Naive thymus-derived CD8-positive, alpha-beta T cell (primary cell): ENCODE results near the gene URGCP. TPM values are rescaled to one million over a fixed set of nuclear protein-coding genes. Genes with fewer than 3 reads are reported as not detected.
A peak's percentile ranks its signal among the peaks of the same experiment; 100 is the strongest.

Experiments
- ATAC-seq, 2 donors: fragments of 150-1000 bp; cut with Tn5 transposase in 1 of 2; sonication (Bioruptor Pico), chemical (Tn5 transposase) in 1 of 2; 1 replicate in 1 of 2; 2 replicates in 1 of 2; pipeline ENCODE4 v1.10.0; 2021; ENCODE audit warnings: mild to moderate bottlenecking in 2 of 2, moderate library complexity in 2 of 2
- POLR2A ChIA-PET: fragments of 350-600 bp; sonication (Branson Sonifier 250); formaldehyde crosslinking; loops from one replicate; lab custom pipeline; 2021; ENCODE audit warnings: antibody characterized with exemption; lab: Charles Lee
- DNase-seq, 10 donors: peaks; one replicate each; pipeline versions ENCODE4 v3.0.0 to v3.0.0-alpha.2; 2020 to 2022
- H3K27ac Mint-ChIP-seq, 10 donors: one replicate each; pipeline ENCODE4 v1.8.0; 2020 to 2022; ENCODE audit warnings: mild to moderate bottlenecking in 10 of 10, mixed read lengths in 10 of 10, moderate library complexity in 4 of 10, inconsistent platforms in 1 of 10
- H3K27me3 Mint-ChIP-seq, 5 donors: one replicate each; pipeline ENCODE4 v1.8.0; 2021 to 2022; ENCODE audit warnings: mixed read lengths in 5 of 5
- H3K36me3 Mint-ChIP-seq, 3 donors: one replicate each; pipeline ENCODE4 v1.8.0; 2020 to 2022; ENCODE audit warnings: mixed read lengths in 3 of 3, mild to moderate bottlenecking in 2 of 3, inconsistent platforms in 1 of 3
- H3K4me1 Mint-ChIP-seq, 4 donors: one replicate each; pipeline ENCODE4 v1.8.0; 2021 to 2022; ENCODE audit warnings: mixed read lengths in 4 of 4
- H3K4me3 Mint-ChIP-seq, 10 donors: one replicate each; pipeline ENCODE4 v1.8.0; 2020 to 2022; ENCODE audit warnings: mild to moderate bottlenecking in 10 of 10, mixed read lengths in 10 of 10, moderate library complexity in 6 of 10, inconsistent platforms in 1 of 10
- H3K9me3 Mint-ChIP-seq, 9 donors: one replicate each; pipeline ENCODE4 v1.8.0; 2020 to 2022; ENCODE audit warnings: mixed read lengths in 9 of 9, mild to moderate bottlenecking in 3 of 9, inconsistent platforms in 1 of 9, moderate library complexity in 1 of 9
- polyA plus RNA-seq, 3 donors: library from polyadenylated mRNA; unstranded; fragments of 300-500 nt; fragmentation: Illumina TruSeq; gene quantifications; one replicate each; pipeline ENCODE4 v1.2.3, GENCODE V29; 2021
- total RNA-seq, 8 experiments: library from RNA in 2 of 8; stranded (reverse) in 2 of 8; gene quantifications; one replicate each; pipeline ENCODE4 v1.2.3 and lab custom pipeline; 2021 to 2026

The URGCP gene, protein sequence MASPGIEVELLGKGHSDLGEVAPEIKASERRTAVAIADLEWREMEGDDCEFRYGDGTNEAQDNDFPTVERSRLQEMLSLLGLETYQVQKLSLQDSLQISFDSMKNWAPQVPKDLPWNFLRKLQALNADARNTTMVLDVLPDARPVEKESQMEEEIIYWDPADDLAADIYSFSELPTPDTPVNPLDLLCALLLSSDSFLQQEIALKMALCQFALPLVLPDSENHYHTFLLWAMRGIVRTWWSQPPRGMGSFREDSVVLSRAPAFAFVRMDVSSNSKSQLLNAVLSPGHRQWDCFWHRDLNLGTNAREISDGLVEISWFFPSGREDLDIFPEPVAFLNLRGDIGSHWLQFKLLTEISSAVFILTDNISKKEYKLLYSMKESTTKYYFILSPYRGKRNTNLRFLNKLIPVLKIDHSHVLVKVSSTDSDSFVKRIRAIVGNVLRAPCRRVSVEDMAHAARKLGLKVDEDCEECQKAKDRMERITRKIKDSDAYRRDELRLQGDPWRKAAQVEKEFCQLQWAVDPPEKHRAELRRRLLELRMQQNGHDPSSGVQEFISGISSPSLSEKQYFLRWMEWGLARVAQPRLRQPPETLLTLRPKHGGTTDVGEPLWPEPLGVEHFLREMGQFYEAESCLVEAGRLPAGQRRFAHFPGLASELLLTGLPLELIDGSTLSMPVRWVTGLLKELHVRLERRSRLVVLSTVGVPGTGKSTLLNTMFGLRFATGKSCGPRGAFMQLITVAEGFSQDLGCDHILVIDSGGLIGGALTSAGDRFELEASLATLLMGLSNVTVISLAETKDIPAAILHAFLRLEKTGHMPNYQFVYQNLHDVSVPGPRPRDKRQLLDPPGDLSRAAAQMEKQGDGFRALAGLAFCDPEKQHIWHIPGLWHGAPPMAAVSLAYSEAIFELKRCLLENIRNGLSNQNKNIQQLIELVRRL
- total RNA-seq (10 to 100 TPM; 27.9 to 34.0 TPM), polyA plus RNA-seq (10 to 100 TPM; 20.1 to 34.2 (median 21.8) TPM), total RNA-seq (lab: John Stamatoyannopoulos, UW) (29.5 to 64.6 (median 52.8) reads per million in 6 experiments)

DNA sequence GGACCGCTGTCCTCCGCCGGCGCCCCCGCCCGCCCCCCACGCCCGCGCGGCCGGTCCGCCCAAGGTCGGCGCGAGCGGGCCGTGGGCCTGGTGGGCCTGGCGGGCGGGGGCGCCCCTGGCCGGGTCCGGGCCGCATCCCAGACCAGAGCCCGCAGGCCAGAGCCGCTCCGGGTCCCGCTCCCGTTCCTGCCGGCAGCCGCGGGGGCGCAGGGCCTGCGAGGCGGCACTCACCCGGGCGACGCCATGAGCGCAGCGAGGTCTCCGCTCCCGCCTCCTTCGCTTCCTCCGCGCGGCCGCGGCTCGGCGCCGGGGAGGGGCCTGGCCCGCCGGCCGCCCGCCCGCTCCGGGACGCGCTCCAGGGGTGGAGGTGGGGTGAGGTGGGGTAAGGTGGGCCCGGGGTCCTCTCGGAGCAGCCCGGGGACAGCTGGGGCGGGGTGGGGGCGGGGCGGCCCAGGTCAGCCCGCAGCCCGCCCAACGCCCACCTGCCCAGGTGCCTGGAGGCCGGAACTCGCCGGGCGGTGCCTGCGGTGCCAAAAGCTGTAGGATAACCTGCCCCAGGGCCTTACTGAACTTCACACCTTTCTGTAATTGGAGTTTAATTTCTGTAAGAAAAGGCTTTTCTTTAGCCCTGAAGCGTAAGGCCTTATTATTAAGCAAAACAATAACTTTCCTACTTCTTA is at the start of gene URGCP:
URGCP (minus strand) TSS at position 266 of the 680 bp plus-strand sequence; CDS start at position 245, 21 bp downstream.
- no peaks in the 10 kb centered on the region for H3K27me3 Mint-ChIP-seq
- peak within 1 kb of the TSS; percentile 88 to 97 (median 96) for H3K27ac Mint-ChIP-seq
- H3K36me3 Mint-ChIP-seq: peaks cover 0 to 5% (median 0%) of the 10 kb centered on the region in 3 donors
- no peaks in the 10 kb centered on the region for H3K9me3 Mint-ChIP-seq
- ATAC-seq (peak; percentile 91 to 92), DNase-seq (peak; percentile 35 to 75 (median 52))
- H3K4me1 Mint-ChIP-seq: peaks cover 19 to 49% (median 40%) of the 10 kb centered on the region in 4 donors
- peak within 1 kb of the TSS; percentile 85 to 97 (median 95) for H3K4me3 Mint-ChIP-seq
- POLR2A ChIA-PET: interaction anchor here (0.6 to 2.0 kb wide), 5 partner anchors 13 to 175 kb away, joined by 3 to 10 read pairs (median 4); partner anchors contain the start of gene UBE2D4

DNA sequence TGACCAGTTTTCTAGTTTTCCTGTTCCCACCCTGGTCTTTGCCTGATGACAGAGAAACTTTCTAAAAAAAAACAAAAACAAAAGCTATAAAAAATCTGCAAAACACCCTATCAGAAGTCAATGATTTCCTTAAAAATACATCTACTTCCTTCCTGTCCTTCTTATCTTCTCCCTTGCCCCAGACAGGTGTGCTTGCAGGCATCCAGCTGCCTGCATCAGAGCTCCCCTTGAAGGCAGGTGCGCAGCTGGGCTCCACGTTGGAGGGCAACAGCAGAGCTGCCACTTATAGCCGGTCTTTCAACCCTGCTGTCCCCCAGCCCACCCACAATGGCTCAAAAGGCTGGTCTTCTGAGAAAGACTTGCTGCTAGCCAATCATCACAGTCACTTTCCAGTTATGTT is 49.6 kb upstream of the URGCP start:
- POLR2A ChIA-PET: interaction anchor here (0.6 kb wide), 1 partner anchor 29 kb away, joined by 3 read pairs; no protein-coding TSS in a partner anchor
- DNase-seq: no peak

DNA sequence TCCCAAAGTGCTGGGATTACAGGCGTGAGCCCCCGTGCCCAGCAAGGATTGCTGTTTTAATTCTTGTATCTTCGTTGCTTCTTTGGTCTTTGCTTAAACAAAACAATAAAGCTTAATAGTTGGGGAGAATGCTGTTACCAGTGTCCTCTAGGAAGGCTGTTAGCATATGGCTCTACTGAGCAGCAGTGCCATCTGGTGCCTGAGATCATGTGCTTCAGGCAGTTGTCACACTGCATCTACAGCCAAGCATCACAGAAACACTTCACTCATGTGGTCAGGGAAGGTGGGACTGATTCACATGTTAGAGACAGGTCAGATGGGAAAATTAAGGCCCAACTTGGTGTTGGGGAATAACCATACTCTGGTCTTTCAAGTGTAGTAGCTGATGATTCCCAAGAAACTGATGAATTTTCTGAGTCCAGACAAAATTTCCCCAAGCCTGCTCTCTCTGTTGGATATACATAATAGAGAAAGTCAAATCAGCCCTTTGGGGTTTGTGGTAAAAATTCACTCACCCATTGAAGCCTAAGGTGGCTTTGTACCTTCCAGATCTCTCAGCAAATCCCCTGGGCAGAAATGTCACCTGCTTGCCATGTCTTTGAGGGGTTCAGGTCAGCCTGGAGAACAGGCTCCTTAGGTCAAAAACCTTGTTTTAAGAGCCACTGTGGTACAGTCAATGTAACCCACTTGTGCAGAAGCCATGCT is 48.3 kb upstream of the URGCP start:
- Mint-ChIP-seq H3K4me1 (peaks cover 8 to 13% (median 10%) of the 10 kb centered on the region in 4 donors), H3K4me3 (no peak overlapping the region), H3K9me3 (no peaks in the 10 kb centered on the region), H3K27me3 (no peaks in the 10 kb centered on the region), H3K36me3 (peaks cover 0 to 33% (median 7%) of the 10 kb centered on the region in 3 donors), H3K27ac (peak overlapping the region in 3 of 10 donors; percentile 7 to 57 (median 14))
- DNase-seq (no peak), ATAC-seq (peak; percentile 47 to 53)
- POLR2A ChIA-PET: no interaction called here

More for the DNA sequence above, 49.6 kb upstream of the URGCP start:
- no peak for ATAC-seq
- Mint-ChIP-seq H3K4me3 (peak overlapping the region in 1 of 10 donors; percentile 2), H3K4me1 (peaks cover 8 to 15% (median 10%) of the 10 kb centered on the region in 4 donors), H3K27me3 (no peaks in the 10 kb centered on the region), H3K27ac (peak overlapping the region in 9 of 10 donors; percentile 20 to 93 (median 48)), H3K36me3 (peaks cover 0 to 27% (median 16%) of the 10 kb centered on the region in 3 donors), H3K9me3 (no peaks in the 10 kb centered on the region)

DNA sequence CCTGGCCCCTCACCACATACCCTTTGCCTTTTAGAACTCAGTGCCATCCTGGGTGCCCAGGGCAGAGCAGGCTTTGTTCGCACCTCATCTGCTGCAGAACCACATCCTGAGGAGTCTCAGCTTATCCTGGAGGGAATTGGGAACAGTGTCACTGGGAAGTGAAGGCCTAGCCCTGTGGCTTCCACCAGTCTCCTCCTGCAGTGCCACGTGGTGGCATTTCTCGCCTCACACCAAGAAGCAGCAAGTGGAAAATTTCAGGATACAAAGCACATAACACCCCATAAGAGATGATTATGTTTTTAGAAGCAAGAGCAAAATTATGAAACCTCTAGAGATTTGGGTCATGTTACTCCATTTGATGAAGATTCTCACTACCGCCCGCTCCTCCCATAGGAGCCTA is 46.7 kb upstream of the URGCP start:
- no peak for ATAC-seq
- DNase-seq: no peak
- peak overlapping the region in 4 of 10 donors; percentile 17 to 69 (median 66) for H3K27ac Mint-ChIP-seq
- H3K36me3 Mint-ChIP-seq: peaks cover 0 to 39% (median 3%) of the 10 kb centered on the region in 3 donors
- H3K9me3 Mint-ChIP-seq: no peaks in the 10 kb centered on the region
- H3K27me3 Mint-ChIP-seq: no peaks in the 10 kb centered on the region
- peaks cover 8 to 13% (median 10%) of the 10 kb centered on the region in 4 donors for H3K4me1 Mint-ChIP-seq
- H3K4me3 Mint-ChIP-seq: no peak overlapping the region
- POLR2A ChIA-PET: no interaction called here

DNA sequence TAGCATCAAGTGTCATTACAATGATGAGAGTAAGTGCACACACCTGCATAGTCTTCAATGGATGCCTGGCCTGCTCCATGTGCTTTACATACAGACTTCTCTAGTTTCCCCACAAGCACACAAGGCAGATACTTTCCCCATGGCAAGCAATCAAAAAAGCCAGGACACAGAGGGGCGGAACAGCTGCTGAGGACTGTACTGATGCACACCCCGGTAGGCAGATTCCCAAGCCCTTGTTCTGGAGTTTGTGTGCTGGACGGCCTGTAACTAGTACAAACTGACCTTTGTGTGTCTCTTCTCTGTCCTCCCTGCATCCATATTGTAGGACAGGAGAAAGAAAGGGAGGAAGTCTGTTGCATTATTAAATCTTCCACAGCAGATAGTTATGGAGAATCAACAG is 45.6 kb upstream of the URGCP start:
- Mint-ChIP-seq H3K27me3 (no peaks in the 10 kb centered on the region), H3K36me3 (peaks cover 0 to 45% (median 13%) of the 10 kb centered on the region in 3 donors), H3K4me3 (no peak overlapping the region), H3K4me1 (peaks cover 8 to 13% (median 10%) of the 10 kb centered on the region in 4 donors), H3K9me3 (no peaks in the 10 kb centered on the region), H3K27ac (peak overlapping the region in 1 of 10 donors; percentile 47)
- no peak for ATAC-seq
- POLR2A ChIA-PET: no interaction called here
- DNase-seq: no peak

DNA sequence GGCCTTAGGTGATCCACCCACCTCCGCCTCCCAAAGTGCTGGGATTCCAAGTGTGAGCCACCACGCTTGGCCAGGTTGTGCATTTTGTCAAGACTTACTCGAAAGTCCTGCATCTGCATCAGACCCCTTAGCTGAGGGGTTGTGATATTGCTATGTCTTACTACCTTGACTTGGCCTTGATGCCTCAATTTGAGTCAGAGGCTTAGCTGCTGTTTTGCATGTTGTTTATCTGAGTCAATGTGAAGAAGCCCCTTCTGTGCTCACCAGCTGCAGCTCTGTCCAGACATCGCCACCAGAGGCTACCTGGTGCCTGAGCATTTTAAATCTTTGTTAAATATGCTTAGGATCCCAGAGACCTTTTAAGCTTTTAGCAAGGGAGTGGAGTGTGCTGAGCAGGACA is 37.9 kb upstream of the URGCP start:
- no peak for DNase-seq
- ATAC-seq: no peak
- H3K36me3 Mint-ChIP-seq: peaks cover 0 to 28% (median 19%) of the 10 kb centered on the region in 3 donors
- H3K4me1 Mint-ChIP-seq: peaks cover 0 to 2% (median 0%) of the 10 kb centered on the region in 4 donors
- H3K27ac Mint-ChIP-seq: no peak overlapping the region
- no peak overlapping the region for H3K4me3 Mint-ChIP-seq
- POLR2A ChIA-PET: interaction anchor here (0.9 kb wide), 1 partner anchor 78 kb away, joined by 3 read pairs; no protein-coding TSS in a partner anchor
- no peaks in the 10 kb centered on the region for H3K27me3 Mint-ChIP-seq
- H3K9me3 Mint-ChIP-seq: no peaks in the 10 kb centered on the region

DNA sequence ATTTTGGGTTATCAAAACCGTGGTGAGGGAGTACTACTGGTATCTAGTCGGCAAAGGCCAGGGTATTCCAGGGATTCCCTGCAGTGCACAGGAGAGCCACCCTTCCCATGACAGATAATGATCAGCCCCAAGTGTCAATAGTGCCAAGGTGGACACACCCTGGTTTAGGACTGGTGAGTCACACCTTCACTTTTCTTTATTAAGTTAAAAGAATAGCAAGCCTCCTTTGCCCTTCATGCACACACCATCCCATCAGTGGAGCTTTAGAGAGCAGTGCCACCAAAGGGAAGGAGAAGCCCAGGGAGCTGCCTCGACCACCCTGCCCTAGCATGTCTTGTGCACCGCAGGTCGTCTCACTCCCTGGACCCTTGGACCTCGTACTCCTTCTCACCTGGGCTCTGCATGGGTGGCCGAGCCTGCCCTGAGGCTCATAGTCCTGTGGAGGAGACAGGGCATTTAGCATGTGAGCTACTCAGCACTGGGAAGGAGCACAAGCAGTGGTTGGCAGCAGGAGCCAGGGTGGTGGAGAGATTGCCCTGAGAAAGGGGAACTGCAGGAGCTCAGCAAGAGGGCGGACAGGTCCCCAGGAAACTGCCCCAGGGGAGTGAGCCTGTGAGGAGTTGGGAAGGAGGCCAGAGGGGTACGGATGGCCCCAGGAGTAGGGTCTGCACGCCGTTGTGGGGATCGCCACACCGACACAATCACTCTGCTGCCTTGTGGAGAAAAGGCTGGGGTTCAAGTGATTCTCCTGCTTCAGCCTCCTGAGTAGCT is 37.2 kb upstream of the URGCP start:
- no peak for DNase-seq
- POLR2A ChIA-PET: no interaction called here
- peak overlapping the region in 1 of 10 donors; percentile 53 for H3K27ac Mint-ChIP-seq

DNA sequence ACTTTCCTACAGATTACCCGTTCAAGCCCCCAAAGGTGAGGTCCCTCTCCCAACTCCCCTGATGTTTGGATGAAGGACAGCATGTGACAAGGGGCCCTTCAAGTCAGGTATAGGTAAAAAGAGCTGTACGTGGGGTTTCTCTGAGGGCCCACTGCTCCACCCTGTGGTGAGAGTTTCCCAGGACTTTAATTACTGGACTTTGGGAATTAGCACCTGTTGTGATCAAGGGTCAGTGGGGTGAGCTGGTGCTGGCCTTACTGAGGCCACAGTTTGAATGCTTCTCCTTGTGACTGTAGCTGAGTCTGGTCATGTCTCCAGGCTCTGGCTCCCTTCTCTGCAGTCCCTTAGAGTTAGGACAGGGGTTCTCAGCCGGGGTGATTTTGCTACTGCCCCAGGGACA is 36.6 kb upstream of the URGCP start:
- no peak for ATAC-seq
- DNase-seq: no peak
- Mint-ChIP-seq H3K9me3 (no peaks in the 10 kb centered on the region), H3K4me3 (no peak overlapping the region), H3K36me3 (peaks cover 0 to 21% (median 17%) of the 10 kb centered on the region in 3 donors), H3K4me1 (peaks cover 0 to 2% (median 0%) of the 10 kb centered on the region in 4 donors), H3K27ac (peak overlapping the region in 1 of 10 donors; percentile 79), H3K27me3 (no peaks in the 10 kb centered on the region)
- POLR2A ChIA-PET: no interaction called here

More for the DNA sequence above, 37.2 kb upstream of the URGCP start:
- no peak overlapping the region for H3K4me3 Mint-ChIP-seq
- peaks cover 0 to 24% (median 19%) of the 10 kb centered on the region in 3 donors for H3K36me3 Mint-ChIP-seq
- peaks cover 0 to 2% (median 0%) of the 10 kb centered on the region in 4 donors for H3K4me1 Mint-ChIP-seq
- no peaks in the 10 kb centered on the region for H3K9me3 Mint-ChIP-seq
- no peaks in the 10 kb centered on the region for H3K27me3 Mint-ChIP-seq
- no peak for ATAC-seq

DNA sequence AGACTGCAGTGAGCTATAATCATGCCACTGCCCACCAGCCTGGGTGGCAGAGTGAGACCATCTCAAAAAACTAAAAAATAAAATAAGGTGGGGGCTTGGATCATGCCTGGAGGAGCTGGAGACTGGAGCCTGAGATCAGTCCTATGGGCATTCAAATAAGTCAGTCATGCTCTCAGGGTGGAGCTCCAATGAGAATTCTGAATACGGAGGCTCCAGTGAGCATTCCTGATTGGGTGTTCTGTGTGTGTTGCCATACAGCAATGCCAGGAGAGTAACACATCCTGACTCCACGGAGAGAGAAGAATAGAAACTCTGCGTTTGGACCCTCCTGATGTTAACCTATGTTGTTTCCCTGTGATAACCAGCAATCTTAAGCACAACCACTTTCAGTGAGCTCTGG is 35.9 kb upstream of the URGCP start:
- no peak overlapping the region for H3K27ac Mint-ChIP-seq
- DNase-seq: no peak
- H3K4me3 Mint-ChIP-seq: no peak overlapping the region
- H3K27me3 Mint-ChIP-seq: no peaks in the 10 kb centered on the region
- H3K4me1 Mint-ChIP-seq: peaks cover 0 to 2% (median 0%) of the 10 kb centered on the region in 4 donors
- ATAC-seq: no peak
- POLR2A ChIA-PET: no interaction called here
- peaks cover 0 to 16% (median 9%) of the 10 kb centered on the region in 3 donors for H3K36me3 Mint-ChIP-seq
- no peaks in the 10 kb centered on the region for H3K9me3 Mint-ChIP-seq

DNA sequence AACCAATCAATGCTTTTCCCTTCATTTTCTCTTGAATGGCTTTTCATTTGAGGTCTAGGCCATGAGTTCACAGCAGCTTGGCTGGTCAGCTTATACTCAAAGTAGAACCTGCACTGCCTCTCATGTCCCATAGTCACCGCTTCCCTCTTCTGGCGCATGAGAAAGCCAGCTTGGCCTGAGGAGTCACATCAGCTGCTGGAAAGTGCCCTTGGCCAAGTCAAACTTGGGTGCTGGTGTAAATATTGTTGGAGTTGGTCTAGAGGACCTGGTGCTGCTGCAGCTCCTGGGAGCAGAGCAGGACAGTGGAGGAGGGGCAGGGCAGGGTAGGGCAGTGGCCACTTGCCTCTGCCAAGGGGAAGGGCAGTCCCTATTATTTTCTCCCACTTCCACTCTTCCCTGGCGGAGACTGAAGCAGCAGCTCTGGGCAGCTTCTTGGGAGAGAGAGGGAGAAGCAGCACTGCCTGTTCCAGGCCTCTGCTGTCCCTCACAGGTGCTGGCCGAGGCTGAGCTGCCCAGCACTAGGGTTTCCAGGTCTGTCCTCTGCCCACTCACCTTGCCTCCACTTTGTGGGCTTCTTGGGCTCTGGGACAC is 32.6 kb upstream of the URGCP start:
- Mint-ChIP-seq H3K9me3 (no peaks in the 10 kb centered on the region), H3K4me1 (peaks cover 0 to 2% (median 0%) of the 10 kb centered on the region in 4 donors), H3K27me3 (no peaks in the 10 kb centered on the region), H3K27ac (no peak overlapping the region), H3K4me3 (no peak overlapping the region), H3K36me3 (peaks cover 0 to 11% (median 0%) of the 10 kb centered on the region in 3 donors)
- DNase-seq: no peak
- POLR2A ChIA-PET: interaction anchor here (2.1 kb wide), 1 partner anchor 12 kb away, joined by 8 read pairs; the partner anchor contains the start of gene UBE2D4
- no peak for ATAC-seq
